Gastrocnemius medialis (tissue), 4 donors: ENCODE data around the gene TIMM21. TPM values are rescaled to one million over a fixed set of nuclear protein-coding genes. Genes with fewer than 3 reads are reported as not detected.

Experiments
- ATAC-seq, 2 donors: fragments of 150-250 bp; one replicate each; pipeline ENCODE4 v1.9.1; 2016
- DNase-seq, 2 donors: peaks; one replicate each; pipeline ENCODE4 v3.0.0-alpha.2; 2019
- H3K27ac ChIP-seq, 4 donors: fragments of 200-600 bp; sonication (generic); 1 replicate in 1 of 4; 2 replicates in 3 of 4; pipeline ENCODE4 v1.5.1; 2016 to 2018; ENCODE audit warnings: mild to moderate bottlenecking in 2 of 4, moderate library complexity in 1 of 4
- H3K27me3 ChIP-seq, 3 donors: fragments of 200-600 bp; sonication (generic) in 2 of 3; 1 replicate in 1 of 3; 2 replicates in 2 of 3; pipeline versions ENCODE4 v1.5.1 to v1.6.0; 2016 to 2019; ENCODE audit warnings: mild to moderate bottlenecking in 1 of 3, moderate library complexity in 1 of 3
- H3K36me3 ChIP-seq, 2 donors: fragments of 200-600 bp; sonication (generic) in 1 of 2; one replicate each; pipeline ENCODE4 v1.5.1; 2017 to 2018
- H3K4me1 ChIP-seq, 2 donors: fragments of 200-600 bp; sonication (generic) in 1 of 2; one replicate each; pipeline ENCODE4 v1.5.1; 2016 to 2017; ENCODE audit warnings: mild to moderate bottlenecking in 2 of 2
- H3K4me3 ChIP-seq, 4 donors: fragments of 200-600 bp; sonication (generic) in 3 of 4; 1 replicate in 1 of 4; 2 replicates in 3 of 4; pipeline ENCODE4 v1.5.1; 2016 to 2019; ENCODE audit warnings: mild to moderate bottlenecking in 2 of 4
- H3K9me3 ChIP-seq, 3 donors: fragments of 200-600 bp; sonication (generic) in 2 of 3; 1 replicate in 1 of 3; 2 replicates in 2 of 3; pipeline ENCODE4 v1.5.1; 2016 to 2019
- POLR2A ChIP-seq, 2 donors: fragments of 450-650 bp; IDR thresholded peaks; one replicate each; pipeline ENCODE4 v1.6.1; 2017; ENCODE audit warnings: antibody characterized with exemption in 2 of 2, mild to moderate bottlenecking in 2 of 2, moderate library complexity in 2 of 2
- in situ Hi-C, 4 donors: fragments of 200-750 bp; cut with MboI; loops; one replicate each; pipeline versions ENCODE4 v1.15.0 to v1.8.0; 2017; ENCODE audit warnings: low sequenced_read_pairs in 4 of 4
- intact Hi-C: fragments of 100-400 bp; cut with DNase I; formaldehyde crosslinking; loops from one replicate; pipeline ENCODE4 v1.15.1; 2023; ENCODE audit warnings: low total_unique reads
- total RNA-seq, 4 donors: library from RNA; depleted of rRNA; stranded (reverse); fragments of >200 nt; gene quantifications; one replicate each; pipeline versions ENCODE4 v1.1.0 to v1.2.3, GENCODE V29; 2016
- TF ChIP-seq, protein P1 (sequence below), 5 experiments: fragments of 450-650 bp in 3 of 5; fragments of 200-600 bp in 2 of 5; sonication (generic) in 2 of 5; IDR thresholded peaks in 4 of 5; conservative IDR thresholded peaks in 1 of 5; 1 replicate in 4 of 5; 2 replicates in 1 of 5; pipeline ENCODE4 v1.5.1; 2016 to 2019; ENCODE audit warnings: antibody characterized with exemption in 5 of 5, mild to moderate bottlenecking in 3 of 5, moderate library complexity in 3 of 5

Gene TIMM21
- total RNA-seq, 4 donors from 2014 or later = 40.0 to 108 (median 75.8) TPM

DNA sequence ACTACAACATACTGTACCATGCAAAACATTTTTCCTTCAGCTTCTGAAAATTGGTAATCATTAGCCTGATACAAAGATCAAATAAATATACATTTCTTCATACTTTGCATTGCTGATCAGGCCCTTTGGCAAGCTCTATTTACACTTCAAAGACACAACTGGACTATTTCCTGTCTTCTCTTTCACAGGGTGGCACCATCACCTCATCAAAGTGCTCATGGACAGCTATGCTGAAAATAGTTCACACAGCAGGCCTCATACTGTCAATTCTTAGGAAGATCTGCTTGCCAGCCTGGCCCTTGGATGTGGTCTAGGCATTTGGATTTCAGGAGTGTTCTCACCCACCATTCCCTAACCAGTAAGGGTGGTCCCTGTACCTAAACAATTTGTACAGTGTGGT is 34.6 kb upstream of the TIMM21 start:
- no peaks in the 10 kb centered on the region for H3K27me3 ChIP-seq
- TF ChIP-seq POLR2A (IDR thresholded peaks at IDR 0.05) = no peak
- TF ChIP-seq, protein P1, sequence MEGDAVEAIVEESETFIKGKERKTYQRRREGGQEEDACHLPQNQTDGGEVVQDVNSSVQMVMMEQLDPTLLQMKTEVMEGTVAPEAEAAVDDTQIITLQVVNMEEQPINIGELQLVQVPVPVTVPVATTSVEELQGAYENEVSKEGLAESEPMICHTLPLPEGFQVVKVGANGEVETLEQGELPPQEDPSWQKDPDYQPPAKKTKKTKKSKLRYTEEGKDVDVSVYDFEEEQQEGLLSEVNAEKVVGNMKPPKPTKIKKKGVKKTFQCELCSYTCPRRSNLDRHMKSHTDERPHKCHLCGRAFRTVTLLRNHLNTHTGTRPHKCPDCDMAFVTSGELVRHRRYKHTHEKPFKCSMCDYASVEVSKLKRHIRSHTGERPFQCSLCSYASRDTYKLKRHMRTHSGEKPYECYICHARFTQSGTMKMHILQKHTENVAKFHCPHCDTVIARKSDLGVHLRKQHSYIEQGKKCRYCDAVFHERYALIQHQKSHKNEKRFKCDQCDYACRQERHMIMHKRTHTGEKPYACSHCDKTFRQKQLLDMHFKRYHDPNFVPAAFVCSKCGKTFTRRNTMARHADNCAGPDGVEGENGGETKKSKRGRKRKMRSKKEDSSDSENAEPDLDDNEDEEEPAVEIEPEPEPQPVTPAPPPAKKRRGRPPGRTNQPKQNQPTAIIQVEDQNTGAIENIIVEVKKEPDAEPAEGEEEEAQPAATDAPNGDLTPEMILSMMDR (IDR thresholded peaks at IDR 0.05 in 4 of 5, conservative IDR thresholded peaks at IDR 0.05 in 1 of 5) = no peak
- no peaks in the 10 kb centered on the region for H3K9me3 ChIP-seq
- ATAC-seq (no peak), DNase-seq (no peak)
- in situ Hi-C loops = no loop called here
- no peak overlapping the region for H3K27ac ChIP-seq
- no peaks in the 10 kb centered on the region for H3K4me1 ChIP-seq
- intact Hi-C loops = no loop called here
- H3K4me3 ChIP-seq = no peak overlapping the region
- no peaks in the 10 kb centered on the region for H3K36me3 ChIP-seq

DNA sequence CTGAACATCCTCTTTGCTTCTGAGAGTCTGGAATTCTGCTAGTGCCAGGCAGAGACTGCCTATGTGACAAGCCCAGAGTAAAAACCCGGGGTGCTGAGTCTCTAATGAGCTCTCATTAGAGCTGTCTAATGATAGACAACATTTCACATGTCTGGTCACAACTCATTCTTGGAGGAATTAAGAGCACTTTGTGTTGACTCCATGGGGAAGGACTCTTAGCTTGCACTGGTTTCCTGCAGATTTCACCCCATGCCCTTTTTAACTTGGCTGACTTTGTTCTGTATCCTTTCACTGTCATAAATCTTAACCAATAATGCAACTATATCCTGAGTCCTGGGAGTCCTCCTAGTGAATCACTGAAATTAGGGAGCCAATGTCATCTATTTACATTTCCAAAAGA is 34.2 kb upstream of the TIMM21 start:
- in situ Hi-C loops = no loop called here
- no peak for ATAC-seq

DNA sequence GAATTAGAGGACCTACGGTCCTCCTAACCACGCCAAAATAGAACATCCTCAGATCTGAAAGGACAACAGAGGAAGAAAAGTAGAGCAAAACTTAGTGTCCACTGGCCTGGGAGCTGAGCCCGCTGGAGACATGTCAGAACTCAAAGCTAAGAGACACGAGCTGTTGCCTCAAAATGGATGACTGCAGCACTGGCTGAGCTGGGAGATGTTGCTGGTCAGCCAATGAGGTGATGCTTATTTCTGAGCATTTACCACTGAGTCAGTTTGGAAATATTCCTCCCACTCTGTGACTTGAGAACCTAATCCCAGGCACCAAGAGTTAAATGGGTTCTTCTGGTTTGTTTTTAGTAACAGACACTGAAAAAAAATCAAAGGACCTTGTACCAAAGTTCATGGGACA is 33.3 kb upstream of the TIMM21 start:
- in situ Hi-C loops = no loop called here
- H3K4me3 ChIP-seq = no peak overlapping the region
- H3K9me3 ChIP-seq = no peaks in the 10 kb centered on the region
- DNase-seq (no peak), ATAC-seq (no peak)
- TF ChIP-seq, protein P1 (IDR thresholded peaks at IDR 0.05 in 4 of 5, conservative IDR thresholded peaks at IDR 0.05 in 1 of 5) = no peak
- no peak for TF ChIP-seq POLR2A (IDR thresholded peaks at IDR 0.05)
- no peaks in the 10 kb centered on the region for H3K27me3 ChIP-seq
- H3K4me1 ChIP-seq = no peaks in the 10 kb centered on the region
- intact Hi-C loops = loop anchor here (5.0 kb wide), 1 partner anchor 1353 kb away; no protein-coding TSS in a partner anchor
- no peak overlapping the region for H3K27ac ChIP-seq
- H3K36me3 ChIP-seq = no peaks in the 10 kb centered on the region

More for the DNA sequence above, 34.2 kb upstream of the TIMM21 start:
- no peak for DNase-seq
- intact Hi-C loops = no loop called here
- Histone ChIP-seq H3K9me3 (no peaks in the 10 kb centered on the region), H3K36me3 (no peaks in the 10 kb centered on the region), H3K27ac (no peak overlapping the region), H3K4me3 (no peak overlapping the region), H3K4me1 (no peaks in the 10 kb centered on the region), H3K27me3 (no peaks in the 10 kb centered on the region)
- TF ChIP-seq POLR2A (IDR thresholded peaks at IDR 0.05) = no peak
- TF ChIP-seq, protein P1 (IDR thresholded peaks at IDR 0.05 in 4 of 5, conservative IDR thresholded peaks at IDR 0.05 in 1 of 5) = no peak

DNA sequence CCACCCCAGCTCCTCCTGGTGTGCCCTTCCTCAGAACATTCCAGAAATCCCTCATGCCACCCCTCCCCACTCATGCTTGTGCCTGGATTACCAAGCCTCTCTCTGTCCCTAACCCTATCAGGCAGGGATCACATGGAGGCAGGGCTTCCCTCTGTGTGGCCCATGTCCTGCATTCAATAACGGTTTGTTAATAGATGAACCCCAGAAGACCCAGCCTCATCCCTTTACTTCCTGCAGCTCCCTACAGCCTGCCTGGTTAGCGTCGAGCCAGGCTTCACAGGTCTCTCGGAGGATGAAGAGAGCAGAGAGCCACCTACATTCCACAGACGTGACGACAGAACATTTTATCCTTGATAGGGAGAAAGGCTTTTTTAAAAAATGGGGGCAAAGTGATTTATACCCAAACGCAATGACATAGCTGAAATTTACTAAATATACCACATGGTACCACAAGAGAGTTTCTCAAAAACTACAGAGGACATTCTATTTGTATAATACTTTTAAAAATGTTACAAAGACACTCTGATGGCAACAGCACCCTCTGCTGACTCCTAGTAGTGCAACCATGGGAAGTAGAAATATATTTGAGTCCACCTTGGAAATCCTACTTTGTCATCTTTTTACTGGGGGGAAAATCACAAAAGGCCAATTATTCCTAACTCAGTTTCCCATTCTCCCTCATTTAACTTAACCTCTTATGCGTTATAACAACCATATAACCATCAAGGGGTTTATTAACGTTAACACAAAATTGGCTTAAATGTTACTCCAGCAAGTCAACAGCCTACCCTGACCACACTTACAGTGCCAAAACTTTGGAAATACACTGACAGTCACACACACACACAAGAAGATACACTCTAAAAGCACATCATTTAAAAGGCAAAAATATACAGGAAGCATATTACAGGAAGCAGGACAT is 31.4 kb upstream of the TIMM21 start:
- no peaks in the 10 kb centered on the region for H3K36me3 ChIP-seq
- no peaks in the 10 kb centered on the region for H3K9me3 ChIP-seq
- H3K27ac ChIP-seq = no peak overlapping the region
- in situ Hi-C loops = no loop called here
- H3K27me3 ChIP-seq = no peaks in the 10 kb centered on the region
- DNase-seq (no peak), ATAC-seq (no peak)
- TF ChIP-seq POLR2A (IDR thresholded peaks at IDR 0.05) = no peak
- TF ChIP-seq, protein P1 (IDR thresholded peaks at IDR 0.05 in 4 of 5, conservative IDR thresholded peaks at IDR 0.05 in 1 of 5) = peak in 1 of 5 experiments; percentile 7
- intact Hi-C loops = loop anchor here (5.0 kb wide), 1 partner anchor 1355 kb away; no protein-coding TSS in a partner anchor
- H3K4me3 ChIP-seq = no peak overlapping the region
- H3K4me1 ChIP-seq = no peaks in the 10 kb centered on the region
